NCI-H1930 (cell line): ENCODE results near the gene PRTFDC1.
A peak's percentile ranks its signal among the peaks of the same experiment; 100 is the strongest.

Experiments used
- DNase-seq, 2 experiments: peaks; one replicate each; lab custom pipeline; 2025; lab: John Stamatoyannopoulos, UW

Gene PRTFDC1

GRCh38 chr10:24872049-24872789, 80.2 kb downstream of the PRTFDC1 start:
- DNase-seq: no peak

DNA sequence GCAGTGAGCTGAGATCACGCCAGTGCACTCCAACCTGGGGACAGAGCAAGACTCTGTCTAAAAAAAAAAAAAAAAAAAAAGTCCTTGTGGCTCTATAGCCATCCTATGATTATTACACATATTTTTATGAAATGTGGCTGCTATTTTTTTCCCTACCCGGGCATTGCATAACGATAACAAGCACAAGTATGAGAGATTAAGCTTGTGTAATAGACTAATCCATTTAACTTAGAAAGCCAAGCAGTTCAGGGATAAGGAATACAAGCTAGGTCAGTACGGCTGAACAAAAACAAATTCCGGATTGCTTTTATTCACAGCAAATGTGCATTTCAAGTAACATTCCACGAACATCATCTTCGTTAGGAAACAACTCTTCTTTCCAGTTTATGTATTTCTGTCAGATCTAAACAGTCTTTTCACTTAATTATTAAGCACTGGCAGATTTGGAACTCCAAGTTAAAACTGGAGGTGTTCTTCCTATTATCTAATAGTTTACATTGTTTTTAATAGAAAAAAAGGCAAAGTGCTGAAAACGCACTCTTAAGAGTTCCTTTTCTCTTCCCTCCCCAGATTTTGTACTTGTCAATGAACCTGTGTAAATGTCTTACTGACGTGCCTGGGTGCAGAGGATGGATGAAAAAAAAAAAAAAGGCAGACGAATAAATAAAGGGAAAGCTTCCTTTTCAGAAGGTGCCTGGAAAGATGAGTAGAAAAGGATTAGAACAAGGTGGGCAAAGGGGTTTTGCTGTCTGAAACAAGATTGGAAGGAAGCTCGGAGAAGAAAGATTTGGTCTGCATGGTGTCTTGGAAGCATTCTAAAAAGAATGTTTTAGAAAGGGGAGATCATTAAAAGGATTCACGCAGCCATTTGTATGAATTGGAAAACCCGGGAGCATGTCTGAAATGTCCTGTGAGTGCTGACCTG, 81.1 kb downstream of the PRTFDC1 start:
- DNase-seq: no peak

- no peak for DNase-seq
These were observed 82.9 kb downstream of the PRTFDC1 start for GRCh38 chr10:24869354-24870015.

- DNase-seq: no peak
These were observed 85.5 kb downstream of the PRTFDC1 start for GRCh38 chr10:24866604-24867583.

GRCh38 chr10:24865783-24866182, 86.6 kb downstream of the PRTFDC1 start:
- DNase-seq: no peak

DNA sequence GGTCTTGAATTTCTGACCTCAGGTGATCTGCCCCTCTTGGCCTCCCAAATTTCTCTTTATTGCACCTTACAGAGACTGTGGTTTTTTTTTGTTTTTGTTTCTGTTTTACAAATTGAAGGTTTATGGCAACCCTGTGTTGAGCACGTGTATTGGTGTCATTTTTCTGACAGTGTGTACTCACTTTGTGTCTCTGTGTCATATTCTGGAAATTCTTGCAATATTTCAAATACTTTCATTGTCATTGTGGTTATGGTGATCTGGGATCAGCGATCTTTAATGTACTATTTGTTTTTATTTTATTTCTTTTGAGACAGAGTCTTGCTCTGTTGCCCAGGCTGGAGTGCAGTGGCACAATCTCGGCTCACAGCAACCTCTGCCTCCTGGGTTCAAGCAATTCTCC, 89.8 kb downstream of the PRTFDC1 start:
- no peak for DNase-seq

DNA sequence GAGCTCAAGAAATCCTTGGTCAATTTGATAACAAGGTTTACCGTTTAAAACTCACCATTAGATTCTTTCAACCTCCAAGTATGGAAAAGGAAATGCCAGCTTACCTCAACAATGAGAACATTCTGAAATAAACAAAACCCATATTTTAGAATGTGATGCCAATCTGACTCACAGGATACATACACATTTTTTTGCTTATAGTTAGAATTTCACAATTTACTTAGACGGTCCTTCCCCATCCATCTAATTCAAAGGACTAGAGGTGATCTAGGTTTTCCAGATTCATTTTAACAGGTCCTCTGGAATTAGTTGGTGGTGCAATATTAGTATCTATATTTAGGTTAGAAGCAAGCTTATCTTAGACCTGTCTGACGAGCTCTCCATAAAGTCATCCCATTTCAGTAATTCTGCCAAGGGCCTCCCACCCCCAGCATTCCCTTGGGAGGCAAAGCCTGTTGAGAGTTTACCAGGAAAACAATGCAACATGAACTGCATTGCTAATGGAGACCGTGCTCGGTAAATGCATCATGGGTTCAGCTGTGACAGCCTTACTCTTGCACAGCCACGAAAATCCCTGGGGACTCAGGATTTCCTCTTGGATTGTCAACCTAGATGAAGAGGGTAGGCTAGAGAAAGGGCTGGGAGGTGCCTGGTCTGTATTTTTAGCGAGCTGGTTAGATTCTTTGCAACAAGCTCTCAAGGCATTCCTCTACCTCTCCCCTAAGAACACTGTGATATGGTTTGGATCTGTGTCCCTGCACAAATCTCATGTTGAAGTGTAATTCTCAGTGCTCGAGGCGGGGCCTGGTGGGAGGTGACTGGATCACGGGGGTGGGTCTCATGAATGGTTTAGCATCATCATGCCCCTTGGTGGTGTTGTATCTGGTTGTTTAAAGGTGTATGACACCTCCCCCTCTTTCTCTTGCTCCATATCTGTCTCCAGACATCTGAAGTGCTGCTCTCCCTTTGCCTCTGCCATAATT, 93.8 kb downstream of the PRTFDC1 start:
- no peak for DNase-seq

DNA sequence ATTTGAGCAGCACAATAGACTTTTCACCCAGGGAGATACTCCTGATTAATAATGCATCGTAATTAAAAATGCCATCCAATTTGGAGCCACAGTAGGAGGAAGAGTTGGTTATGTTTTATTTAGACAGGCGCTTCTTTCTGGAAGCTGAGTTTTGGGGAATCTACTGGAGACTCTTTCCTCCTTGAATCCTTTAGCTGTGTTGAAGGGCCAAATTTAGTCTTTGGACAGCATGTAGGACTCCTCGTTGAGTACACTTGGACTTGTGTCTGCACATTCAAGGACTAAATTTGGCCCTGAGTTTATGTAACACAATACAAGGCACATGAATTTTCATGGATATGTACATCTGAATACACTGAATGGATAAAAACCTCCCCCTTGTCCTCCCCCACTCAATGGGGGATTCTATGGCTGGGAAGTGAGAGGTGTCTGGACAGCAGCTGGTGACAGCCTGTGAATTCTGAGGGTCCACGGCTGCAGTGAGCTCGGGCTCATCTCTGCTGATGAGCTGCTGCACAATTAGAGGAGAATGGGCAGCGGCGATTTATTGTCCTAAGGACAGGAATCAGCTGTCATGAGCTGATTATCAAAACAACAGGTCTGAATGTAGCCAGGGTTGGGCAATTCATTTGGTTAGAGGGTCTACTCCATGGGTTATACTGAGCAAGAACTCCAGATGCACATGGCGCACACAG, 95.2 kb downstream of the PRTFDC1 start:
- no peak for DNase-seq

DNA sequence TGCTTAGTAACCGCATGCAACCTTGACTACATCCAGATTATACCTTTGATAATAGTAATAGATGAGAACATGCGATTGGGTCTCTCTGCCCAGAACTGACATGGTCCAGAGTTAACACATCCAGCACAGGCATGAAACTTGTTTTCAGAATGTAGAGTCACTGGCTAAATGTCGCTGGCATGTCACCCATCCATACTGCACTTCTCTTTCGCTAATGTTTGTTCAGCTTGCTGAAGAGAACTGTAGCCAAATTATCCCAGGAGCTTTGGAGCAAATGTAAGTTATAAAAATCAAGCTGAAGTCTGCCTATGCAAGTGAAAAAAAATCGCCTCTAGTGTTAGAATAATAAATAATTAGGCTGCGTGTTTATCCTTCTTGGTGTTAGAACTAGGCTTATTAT, 98.2 kb downstream of the PRTFDC1 start:
- no peak for DNase-seq

DNA sequence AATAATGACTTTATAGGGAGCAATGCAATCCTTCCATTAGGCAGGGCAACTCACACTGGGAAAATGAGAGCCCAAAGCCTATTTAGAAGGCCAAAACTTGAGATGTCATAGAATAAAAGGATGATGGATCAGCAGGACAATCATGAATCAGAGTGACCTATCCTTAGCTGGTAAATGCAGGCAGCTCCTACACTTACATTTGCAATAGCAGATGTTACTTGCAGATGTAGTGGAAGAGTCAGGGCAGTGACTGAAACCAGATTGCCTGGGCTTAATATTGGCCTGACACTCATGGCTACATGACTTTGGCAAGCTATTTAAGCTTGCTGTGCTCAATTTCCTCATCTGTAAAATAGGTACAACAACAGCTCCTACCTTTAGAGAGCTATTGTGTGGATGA, 98.7 kb downstream of the PRTFDC1 start:
- DNase-seq: no peak

- DNase-seq: no peak
These were observed 100.8 kb downstream of the PRTFDC1 start for GRCh38 chr10:24851629-24852028.

- no peak for DNase-seq
These were observed 101.6 kb downstream of the PRTFDC1 start for GRCh38 chr10:24850727-24851296.

- peak in 1 of 2 experiments; percentile 4 for DNase-seq
These were observed 102.7 kb downstream of the PRTFDC1 start for GRCh38 chr10:24849501-24850299.

GRCh38 chr10:24849051-24849450, 103.4 kb downstream of the PRTFDC1 start:
- DNase-seq: no peak

DNA sequence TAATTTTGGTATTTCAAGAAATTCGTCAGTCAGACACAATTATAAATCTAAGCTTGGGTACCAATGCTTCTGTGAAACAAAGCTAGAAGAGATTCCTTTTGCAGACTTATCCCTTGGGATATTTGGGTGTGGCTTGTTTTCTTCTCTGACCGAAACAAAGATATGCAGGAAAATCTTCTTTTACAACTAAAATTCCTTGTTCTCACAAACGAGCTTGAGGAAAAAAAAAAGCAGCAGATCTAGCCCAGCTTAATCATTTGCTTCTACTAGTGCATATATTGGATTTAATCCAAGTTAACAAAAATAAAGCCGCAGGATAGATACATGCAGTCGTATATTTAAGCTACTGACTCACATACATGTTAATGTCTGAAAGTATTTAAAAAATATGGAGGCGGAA, 104.2 kb downstream of the PRTFDC1 start:
- DNase-seq: no peak

- no peak for DNase-seq
These were observed 105.0 kb downstream of the PRTFDC1 start for GRCh38 chr10:24847112-24848070.

- no peak for DNase-seq
These were observed 107.7 kb downstream of the PRTFDC1 start for GRCh38 chr10:24844742-24845141.
